ENCODE data around the gene LAMA5.

Gene LAMA5

DNA sequence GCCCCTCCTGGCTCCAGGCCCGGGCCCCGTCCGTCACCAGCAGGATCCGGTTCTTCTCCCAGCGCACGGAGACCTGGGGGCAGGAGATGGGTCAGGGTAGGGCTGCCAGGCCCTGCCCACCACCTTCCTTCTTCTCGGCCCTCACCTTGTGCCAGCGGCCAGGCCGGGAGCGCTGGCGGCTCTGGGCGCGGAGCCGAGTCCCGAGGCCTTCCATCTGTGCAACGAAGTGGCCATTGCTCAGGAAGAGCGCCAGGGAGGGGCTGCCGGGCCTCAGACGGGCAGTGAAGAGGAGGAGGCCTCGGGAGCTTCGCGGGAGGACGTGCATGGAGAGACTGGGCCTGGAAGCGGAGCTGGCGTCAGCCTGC lies 56.4 kb downstream of the LAMA5 start:
- DNase-seq = no peak

DNA sequence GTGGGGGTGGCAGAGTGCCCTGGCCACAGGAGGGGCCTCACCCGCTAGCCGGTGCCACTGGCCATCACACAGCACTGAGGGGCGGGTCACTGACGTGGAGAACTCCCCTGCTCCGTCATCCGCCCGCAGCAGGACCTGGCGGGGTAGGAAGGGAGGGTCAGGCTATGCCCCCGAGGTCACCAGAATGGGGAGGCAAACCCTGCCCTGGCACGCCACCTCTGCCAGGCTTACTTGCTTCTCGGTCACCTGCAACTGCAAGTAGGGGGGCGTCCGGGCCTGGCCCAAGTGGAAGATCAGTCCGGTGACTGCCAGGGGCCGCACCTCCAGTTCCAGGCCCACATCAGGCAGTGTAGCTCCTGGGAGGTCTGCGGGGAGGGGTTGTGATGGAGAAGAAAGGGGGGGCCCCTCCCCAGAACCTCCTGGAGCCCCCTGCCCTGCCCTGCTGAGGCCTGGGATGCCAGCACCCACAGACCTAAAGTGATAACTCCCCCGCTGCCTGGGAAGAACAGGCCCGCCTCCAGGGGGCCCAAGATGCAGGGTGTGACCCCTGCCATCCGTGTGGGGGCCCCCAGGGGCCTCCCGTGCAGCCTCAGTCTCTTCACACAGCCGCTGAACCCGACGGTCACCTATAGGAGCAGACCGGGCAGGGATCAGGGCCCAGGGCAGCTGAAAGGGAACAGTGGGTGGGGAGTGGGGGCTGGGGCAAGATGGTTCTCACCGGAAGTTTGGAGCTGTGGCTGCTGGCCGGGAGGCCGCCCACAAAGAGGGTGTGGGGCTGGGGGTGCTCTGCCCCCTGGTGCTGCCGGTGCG lies 57.0 kb downstream of the LAMA5 start:
- DNase-seq = no peak

DNA sequence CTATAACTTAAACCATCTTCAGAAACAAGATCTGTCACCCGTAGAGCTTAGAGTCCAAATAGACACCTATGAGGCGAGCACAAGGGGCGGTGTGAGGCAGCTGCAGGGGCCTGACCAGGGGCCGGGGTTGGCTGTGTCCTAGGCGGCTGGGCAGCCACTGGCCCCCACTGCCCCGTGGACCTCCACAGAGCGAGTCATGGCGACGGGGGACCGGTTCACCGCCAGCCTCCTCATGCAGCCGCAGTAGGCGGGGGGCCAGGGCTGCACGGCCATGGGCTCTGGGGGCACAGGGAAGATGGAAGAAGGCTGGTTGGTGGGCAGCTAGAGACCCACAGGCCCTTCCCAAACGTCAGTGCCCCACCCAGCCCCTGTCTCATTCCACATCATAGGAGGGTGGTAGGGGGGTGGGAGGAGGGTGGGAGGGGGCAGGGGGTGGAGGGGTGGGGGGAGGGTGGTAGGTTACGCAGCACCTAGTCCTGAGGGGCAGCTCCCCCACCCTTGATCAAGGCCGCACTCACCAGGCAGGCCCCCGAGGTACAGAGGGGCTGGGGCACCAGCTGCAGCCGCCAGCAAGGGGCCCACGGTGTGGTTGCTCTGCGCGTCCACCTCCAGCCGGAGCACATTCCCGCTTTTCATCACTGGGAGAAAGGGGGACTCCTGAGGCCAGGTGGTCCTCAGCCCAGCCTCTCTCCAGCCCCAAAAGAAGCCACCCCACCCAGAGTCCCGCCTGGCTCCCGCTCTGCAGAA lies 57.7 kb downstream of the LAMA5 start:
- no peak for DNase-seq

DNA sequence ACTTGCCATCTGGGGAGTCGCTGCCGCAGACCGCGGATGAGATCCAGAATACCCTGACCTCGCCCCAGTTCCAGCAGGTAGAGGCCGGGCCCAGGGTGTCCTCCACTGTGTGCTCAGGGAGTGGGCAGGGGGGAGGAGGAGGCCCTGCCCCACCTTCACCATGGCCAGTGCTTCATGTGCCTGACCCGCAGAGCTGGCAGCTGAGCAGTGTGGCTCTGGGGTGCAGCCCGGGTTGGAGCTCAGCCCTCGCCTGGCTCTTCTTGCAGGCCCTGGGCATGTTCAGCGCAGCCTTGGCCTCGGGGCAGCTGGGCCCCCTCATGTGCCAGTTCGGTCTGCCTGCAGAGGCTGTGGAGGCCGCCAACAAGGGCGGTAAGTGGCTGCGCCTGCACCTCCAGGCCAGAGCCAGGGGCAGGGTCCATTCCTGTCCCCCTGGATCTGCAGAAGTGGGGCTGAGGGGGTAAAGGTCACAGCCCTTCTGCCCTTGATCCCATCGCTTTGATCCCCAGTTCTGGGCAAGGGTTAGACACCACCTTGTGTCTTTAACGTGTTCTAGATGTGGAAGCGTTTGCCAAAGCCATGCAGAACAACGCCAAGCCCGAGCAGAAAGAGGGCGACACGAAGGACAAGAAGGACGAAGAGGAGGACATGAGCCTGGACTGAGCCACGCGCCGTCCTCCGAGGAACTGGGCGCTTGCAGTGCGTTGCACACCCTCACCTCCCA lies 58.9 kb downstream of the LAMA5 start:
- DNase-seq = no peak

DNA sequence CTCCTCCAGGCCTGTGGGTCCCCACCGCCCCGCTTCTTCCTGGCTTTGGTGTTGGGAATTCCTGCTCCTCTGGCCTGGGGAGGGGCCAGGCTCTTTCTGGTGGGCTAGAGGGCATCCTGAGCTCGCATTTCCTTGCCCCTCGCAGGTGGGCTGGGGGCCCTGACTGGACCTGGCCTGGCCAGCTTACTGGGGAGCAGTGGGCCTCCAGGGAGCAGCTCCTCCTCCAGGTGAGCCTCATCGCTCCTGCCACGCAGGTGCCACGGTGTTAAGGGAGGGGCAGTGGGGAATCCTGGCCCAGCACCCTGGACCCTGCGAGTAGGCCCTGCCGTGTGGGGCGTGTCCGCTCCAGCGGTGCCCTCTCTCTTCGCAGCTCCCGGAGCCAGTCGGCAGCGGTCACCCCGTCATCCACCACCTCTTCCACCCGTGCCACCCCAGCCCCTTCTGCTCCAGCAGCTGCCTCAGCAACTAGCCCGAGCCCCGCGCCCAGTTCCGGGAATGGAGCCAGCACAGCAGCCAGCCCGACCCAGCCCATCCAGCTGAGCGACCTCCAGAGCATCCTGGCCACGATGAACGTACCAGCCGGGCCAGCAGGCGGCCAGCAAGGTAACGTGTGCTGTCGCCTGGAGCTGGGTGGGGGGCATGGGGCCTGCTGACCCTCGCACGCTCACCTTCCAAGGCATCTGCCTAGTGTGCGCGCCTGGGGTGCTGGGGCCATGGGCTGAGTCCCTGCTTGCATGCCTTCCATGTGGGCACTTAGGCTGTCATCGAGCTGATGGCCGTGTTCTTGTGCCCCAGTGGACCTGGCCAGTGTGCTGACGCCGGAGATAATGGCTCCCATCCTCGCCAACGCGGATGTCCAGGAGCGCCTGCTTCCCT lies 59.6 kb downstream of the LAMA5 start:
- no peak for DNase-seq

DNA sequence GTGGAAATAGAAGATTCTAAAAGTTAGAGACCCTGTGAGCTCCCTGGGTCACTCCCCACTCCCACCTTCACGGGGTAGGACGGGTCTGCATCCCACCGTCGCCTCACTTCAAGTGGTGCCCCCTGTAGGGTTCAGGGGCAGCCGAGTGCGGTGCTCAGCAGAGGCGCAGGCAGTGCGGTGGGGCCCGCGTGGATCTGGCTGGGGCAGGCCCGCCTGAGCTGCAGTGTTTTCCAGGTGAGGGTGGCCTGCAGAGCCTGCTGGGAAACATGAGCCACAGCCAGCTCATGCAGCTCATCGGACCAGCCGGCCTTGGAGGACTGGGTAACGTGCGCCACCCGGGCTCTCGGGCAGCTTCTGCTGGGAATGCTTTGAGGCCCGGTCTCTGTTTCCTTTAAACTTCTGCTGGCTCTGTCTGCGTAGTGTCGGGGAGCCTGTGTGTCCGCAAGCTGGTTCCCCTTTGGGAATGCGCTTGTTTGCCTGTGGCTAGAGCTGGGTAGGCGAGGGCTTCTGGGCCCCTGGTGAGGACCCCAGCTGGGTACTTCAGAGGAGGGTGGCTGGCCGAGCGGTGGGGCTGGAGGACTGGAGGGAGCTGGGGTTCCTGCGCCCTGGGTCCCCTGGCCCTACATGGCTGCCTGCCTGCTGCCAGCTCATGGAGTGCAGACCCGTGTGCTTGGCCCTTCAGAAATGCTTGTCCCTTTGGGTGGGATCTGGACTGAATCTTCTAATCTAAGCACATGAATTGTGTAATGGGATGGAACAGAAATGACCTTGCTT lies 60.5 kb downstream of the LAMA5 start:
- no peak for DNase-seq

DNA sequence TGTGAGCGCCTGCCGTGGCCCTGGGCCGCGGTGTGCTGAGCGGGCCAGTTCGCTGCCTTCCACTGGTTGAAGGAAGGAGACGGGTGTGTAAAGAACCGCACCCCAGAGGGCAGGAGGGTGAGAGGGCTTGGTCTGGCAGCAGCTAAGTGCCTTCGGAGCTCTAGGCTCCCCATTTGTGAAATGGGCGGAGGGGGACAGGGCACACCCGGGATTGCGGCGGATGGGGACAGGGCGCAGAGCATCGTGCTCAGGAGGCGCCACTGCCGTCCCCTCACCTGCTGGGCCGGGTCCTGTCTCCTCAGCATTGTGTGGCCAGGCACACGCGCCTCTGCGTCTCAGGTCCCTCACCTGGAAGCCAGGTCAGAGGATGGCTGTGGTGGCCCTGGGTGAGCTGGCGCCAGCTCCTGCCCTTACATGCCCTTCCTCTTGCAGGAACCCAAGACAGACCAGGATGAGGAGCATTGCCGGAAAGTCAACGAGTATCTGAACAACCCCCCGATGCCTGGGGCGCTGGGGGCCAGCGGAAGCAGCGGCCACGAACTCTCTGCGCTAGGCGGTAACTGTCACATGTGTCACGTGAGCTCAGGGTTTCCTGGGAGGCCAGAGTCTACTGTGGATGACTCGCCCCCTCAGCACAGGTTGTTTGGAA lies 61.2 kb downstream of the LAMA5 start:
- no peak for DNase-seq

DNA sequence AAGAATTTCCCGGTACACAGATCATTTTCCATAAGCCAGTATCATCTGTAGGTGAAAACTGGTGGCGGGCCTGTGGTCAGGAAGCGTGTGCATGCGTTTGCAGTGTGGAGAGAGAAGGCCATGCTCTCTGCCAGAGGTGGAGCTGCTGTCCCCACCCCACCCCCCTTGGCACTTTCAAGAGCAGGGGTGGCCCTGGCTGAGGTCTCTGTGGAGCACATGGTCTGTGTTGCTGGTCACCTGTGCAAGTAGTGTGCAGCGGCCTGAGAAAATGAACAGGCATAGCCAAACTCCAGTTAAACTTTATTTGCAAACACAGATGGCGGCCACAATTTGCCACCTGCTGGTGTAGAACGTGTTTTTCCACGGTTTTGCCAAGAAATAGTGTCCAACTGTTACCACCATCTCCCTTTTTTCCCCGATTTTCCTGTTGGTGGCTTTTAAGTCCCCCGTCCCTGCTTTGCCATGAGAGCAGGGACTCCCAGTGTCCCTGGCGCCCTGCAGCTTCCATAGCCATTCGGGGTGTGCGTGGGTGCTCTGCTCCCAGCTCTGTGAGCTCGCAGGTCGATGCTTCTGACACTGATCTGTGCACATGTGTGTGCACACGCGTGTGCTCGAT lies 61.9 kb downstream of the LAMA5 start:
- no peak for DNase-seq

DNA sequence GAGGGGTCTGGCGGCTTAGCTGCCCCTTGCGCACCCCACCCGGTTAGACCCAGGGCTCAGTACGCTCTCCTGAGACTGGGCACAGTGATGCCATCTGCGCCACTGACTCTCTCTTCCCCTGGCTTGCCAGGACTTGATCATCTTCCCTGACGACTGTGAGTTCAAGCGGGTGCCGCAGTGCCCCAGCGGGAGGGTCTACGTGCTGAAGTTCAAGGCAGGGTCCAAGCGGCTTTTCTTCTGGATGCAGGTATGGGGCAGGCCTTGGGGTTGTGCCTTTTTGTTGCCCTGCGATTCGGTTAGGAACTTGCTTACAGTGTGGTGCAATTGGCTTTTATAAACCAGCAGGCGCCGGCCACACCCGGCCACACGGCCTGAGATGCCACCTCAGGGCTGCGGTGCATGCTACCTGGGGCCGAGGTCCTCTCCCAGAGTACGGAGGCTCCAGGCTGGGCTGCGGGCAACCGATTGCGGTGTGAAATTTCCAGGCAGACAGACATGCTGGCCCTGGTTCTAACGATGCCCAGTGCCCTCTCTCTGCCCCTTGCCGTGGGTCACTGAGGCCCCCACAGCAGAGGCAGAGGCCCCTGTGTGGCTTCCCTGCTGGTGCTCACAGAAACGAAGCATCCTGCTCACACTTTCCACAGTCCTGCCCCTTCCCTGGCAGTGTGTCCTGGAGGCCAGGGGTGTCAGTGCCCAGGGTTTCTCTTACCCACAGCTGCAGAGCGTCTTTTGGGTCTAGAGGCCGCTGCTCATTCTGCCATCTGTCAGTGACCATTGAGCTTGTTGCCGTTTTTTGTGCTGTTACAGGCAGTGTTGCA lies 62.6 kb downstream of the LAMA5 start:
- no peak for DNase-seq

DNA sequence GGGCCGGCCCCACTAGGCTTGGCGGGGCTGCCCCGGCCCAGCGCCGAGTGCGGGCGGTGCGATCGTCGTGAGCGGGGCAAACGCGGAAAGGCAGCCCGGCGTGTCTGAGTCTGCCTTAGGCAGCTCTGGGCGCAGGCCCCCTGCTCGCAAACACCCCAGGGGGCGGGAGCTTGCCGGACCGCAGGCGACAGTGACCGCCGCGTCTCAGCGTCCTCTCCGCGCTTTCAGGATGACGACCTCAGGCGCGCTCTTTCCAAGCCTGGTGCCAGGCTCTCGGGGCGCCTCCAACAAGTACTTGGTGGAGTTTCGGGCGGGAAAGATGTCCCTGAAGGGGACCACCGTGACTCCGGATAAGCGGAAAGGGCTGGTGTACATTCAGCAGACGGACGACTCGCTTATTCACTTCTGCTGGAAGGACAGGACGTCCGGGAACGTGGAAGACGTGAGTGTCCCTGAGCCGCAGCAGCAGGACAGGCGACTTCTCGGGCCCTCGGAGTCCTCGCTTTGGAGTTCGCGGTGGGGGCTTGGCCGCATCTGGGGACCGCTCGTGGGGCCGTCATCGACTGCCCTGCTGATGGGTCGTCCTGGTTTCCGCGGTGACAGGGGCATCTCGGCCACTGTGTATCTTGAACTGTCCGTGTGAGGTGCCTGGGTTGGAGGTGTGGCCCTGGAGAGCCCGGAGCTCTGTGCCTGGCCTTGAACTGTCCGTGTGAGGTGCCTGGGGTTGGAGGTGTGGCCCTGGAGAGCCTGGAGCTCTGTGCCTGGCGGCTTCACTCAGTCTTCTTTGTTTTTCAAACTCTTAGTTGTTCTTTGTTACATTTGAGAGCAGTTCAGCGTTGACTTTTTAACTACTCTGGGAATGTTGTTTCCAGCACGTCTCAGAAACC lies 63.5 kb downstream of the LAMA5 start:
- no peak for DNase-seq

DNA sequence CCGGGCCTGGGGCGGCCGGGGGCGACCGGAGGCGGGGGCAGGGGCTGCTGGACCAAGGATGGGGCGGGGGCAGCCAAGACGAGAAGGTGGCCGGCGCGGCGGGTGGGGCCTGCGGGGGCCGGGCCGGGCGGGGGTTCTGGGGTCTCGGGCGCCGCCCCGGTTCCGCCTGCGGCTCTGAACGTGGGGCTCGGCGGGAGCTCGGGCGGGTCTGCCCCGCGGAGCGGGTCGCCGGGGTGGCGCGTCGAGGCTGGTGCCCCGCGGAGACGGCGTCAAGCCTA lies 64.1 kb downstream of the LAMA5 start:
- peak; percentile 12 for DNase-seq

DNA sequence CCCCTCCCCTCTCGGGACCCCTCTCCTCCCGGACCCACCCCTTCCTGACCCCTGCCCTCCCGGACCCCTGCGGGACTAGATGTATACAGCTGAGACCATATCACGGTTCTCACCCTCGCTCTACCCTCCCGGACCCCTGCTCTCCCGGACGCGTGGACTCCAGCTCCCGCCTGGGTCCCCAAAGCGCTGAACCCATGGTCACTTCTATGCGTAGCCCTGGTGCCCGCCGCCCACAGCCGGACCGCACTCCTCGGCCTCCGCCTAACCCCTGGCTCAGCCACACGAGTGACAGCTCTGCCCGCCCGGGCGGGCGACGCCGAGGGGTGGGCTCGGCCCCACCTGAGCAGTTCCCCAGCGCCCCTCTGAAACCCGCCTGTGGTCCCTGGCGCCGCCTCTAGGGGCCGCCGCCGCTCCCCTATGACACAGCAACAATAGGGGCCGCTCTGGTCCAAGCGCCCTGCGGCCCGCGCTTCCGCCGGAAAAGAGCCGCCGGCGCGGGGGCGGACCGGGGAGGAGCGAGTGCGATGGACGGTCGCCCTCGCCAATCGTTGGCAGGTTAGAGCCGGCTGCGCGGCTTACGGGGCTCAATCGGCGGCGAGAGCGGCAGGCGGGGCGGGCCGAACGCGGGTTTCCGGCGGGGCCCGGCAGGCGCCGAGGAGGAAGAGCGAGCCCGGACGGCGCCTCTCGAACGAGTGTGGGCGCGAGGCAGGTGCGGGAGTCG lies 64.6 kb downstream of the LAMA5 start, which contains the start of gene ADRM1:
TSS of gene ADRM1 (plus strand) at position 657 of the 721 bp plus-strand sequence. CDS start 572 bp downstream, outside the sequence.
- peak; percentile 96 for DNase-seq

DNA sequence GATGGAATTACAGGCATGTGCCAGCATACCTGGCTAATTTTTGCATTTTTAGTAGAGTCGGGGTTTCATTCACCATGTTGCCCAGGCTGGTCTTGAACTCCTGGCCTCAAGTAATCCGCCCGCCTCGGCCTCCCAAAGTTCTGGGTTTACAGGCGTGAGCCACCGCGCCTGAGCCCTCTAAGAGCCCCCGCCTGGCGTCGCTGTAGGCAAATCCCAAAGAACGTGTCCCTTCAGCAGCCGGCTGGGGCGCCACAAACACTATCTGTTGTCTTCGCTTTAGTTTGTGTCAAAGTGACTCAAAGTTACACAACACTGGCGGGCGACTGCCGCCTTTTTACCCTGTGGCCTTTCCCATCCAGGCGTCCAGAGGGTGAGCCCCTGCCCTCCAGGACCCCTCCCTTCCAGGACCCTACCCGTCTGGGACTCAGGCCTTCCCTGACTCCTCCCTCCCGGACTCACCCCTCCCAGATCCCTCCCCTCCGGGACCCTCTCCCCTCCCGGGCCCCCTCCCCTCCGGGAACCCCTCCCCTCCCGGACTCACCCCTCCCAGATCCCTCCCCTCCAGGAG lies 65.3 kb downstream of the LAMA5 start:
- peak; percentile 88 for DNase-seq

DNA sequence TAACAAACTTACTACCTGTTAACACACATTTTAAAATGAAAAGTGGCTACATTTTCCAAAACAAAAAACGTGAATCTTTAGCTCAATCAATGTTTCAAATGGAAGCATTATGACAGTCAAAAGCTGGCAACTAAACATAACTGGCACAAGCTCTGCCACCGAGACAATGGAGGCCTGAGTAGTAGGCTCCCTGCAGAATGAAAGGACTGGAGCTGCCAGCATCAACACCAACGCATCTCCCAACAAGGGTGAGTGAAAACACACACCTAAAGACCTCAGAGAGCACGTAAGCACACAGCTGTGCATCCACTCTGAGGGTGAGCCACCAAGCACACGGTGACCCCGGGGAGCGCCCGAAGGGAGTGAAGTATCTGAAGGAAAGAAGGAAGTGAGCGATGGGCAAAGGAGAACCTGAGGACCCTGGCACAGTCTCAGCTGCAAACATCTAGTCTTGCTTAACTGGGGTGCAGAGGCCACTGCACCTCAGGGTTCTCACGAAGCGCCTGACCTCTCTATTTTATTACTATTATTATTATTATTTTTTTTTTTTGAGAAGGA lies 65.9 kb downstream of the LAMA5 start:
- DNase-seq = no peak

DNA sequence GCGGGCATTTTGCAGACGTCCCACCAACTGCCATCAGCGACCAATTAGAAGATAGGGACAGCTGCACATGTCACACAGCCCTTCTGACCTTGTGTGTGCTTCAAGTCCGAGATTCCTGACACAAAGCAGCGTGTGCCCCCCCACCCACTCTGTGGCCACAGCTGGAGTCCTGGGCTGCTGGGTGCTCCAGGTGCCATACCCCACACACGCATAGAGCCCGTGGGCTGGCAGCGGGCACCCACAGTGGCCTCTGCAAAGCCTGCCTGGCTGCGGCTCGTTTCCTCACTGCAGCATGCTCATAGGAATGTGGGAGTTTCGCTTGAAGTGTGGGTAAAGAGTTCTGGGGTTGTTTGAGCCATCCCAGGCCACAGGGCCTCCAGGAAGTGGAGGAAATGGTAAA lies 66.8 kb downstream of the LAMA5 start:
- no peak for DNase-seq

DNA sequence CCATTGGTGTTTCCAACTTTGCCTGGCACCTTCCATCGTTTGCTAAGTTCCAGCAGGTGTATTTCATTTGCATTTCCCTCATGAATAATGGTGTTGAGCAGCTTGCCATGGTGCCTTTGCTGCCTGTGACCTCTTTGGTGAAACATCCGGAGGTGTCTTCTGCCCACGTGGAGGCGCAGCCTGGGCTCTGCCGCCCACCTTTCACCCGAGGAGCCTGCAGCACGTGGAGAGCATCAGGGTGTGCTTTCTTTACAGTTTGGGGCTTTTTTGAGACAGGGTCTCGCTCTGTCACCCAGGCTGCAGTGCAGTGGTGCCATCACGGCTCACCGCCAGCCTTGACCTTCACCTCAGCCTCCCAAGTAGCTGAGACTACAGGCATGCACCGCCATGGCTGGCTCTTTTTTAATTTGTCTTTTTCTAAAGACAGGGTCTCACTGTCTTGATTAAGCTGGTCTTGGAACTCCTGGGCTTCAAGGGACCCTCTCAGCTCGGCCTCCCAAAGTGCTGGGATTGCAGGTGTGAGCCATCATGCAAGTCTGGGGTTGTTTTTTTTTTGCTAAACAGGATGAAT lies 67.4 kb downstream of the LAMA5 start:
- no peak for DNase-seq

DNA sequence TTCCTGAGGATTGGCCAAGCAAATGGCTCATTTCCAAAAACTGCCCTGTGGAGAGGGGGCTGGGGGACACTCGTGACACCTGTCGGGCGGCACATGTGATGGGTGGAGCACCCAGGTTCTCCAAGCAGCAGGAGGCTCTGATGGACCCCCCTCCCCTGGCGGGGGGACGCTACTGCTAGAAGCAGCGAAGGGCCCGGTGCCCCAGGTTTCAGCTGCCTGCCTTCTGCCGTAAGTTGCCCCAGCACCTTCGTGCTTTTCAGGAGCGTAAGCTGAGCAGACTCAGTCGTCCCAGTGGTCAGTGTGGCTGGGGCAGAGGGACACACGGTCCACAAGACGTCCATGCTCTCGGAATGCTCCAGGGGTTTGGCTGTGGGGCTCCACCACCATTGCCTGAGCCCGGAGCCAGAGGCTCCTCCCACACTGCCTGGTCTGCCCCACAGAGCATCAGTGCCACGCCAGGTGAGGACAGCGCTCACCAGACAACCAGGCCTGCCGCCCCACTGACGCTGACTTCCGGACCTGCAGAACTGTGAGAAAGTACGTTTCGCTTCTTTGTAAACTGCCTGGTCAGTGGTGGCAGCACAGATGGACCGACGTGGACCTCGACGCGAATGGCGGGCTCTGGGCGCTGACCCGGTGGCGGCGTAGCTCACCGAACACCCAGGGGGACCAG lies 68.4 kb downstream of the LAMA5 start:
- DNase-seq = no peak
